Trophoblast cell (in vitro differentiated cells and primary cell): ENCODE results near the gene KCNJ10.

Experiments
- DNase-seq, 2 donors: peaks; one replicate each; pipeline ENCODE4 v3.0.0-alpha.2; 2016
- H2AFZ ChIP-seq: 2 replicates; pipeline ENCODE4 v1.6.1; 2013; ENCODE audit warnings: low read length, moderate library complexity, mild to moderate bottlenecking; ENCODE audit not compliant: insufficient read depth, poor library complexity
- H2AK5ac ChIP-seq: 2 replicates; pipeline ENCODE4 v1.6.1; 2013; ENCODE audit warnings: mild to moderate bottlenecking, low read length
- H2BK120ac ChIP-seq: 2 replicates; pipeline ENCODE4 v1.6.1; 2013; ENCODE audit warnings: low read length, mild to moderate bottlenecking, moderate library complexity; ENCODE audit not compliant: insufficient read depth, poor library complexity
- H2BK12ac ChIP-seq: 2 replicates; pipeline ENCODE4 v1.6.1; 2013; ENCODE audit warnings: mild to moderate bottlenecking, low read length, moderate library complexity
- H2BK5ac ChIP-seq: 2 replicates; pipeline ENCODE4 v1.6.1; 2013; ENCODE audit warnings: low read length, low read depth, moderate library complexity, mild to moderate bottlenecking; ENCODE audit not compliant: poor library complexity
- H3K14ac ChIP-seq: 2 replicates; pipeline ENCODE4 v1.6.1; 2013; ENCODE audit warnings: mild to moderate bottlenecking, low read length
- H3K18ac ChIP-seq: 2 replicates; pipeline ENCODE4 v1.6.1; 2013; ENCODE audit warnings: mild to moderate bottlenecking, low read length
- H3K23ac ChIP-seq: 2 replicates; pipeline ENCODE4 v1.6.1; 2013; ENCODE audit warnings: low read length
- H3K27ac ChIP-seq: 2 replicates; pipeline ENCODE4 v1.5.1; 2013; ENCODE audit warnings: low read depth, mild to moderate bottlenecking, inconsistent platforms, low read length, moderate library complexity
- H3K27me3 ChIP-seq: 2 replicates; pipeline ENCODE4 v1.6.1; 2013; ENCODE audit warnings: inconsistent platforms, mild to moderate bottlenecking, low read length, moderate library complexity; ENCODE audit not compliant: insufficient read depth
- H3K36me3 ChIP-seq, 2 experiments: 1 replicate in 1 of 2; 2 replicates in 1 of 2; pipeline ENCODE4 v1.6.1; 2013; ENCODE audit warnings: low read length in 2 of 2, mild to moderate bottlenecking in 2 of 2, moderate library complexity in 1 of 2; ENCODE audit not compliant: insufficient read depth in 2 of 2, control insufficient read depth in 1 of 2
- H3K4ac ChIP-seq: 2 replicates; pipeline ENCODE4 v1.6.1; 2013; ENCODE audit warnings: low read depth, mild to moderate bottlenecking, low read length, moderate library complexity
- H3K4me1 ChIP-seq, 2 experiments: 1 replicate in 1 of 2; 2 replicates in 1 of 2; pipeline ENCODE4 v1.6.1; 2013; ENCODE audit warnings: low read length in 2 of 2, mild to moderate bottlenecking in 2 of 2, moderate library complexity in 1 of 2; ENCODE audit not compliant: insufficient read depth in 2 of 2, control insufficient read depth in 1 of 2
- H3K4me2 ChIP-seq: 2 replicates; pipeline ENCODE4 v1.6.1; 2013; ENCODE audit warnings: inconsistent platforms, mild to moderate bottlenecking, low read length, moderate library complexity
- H3K4me3 ChIP-seq: 2 replicates; pipeline ENCODE4 v1.5.1; 2013; ENCODE audit warnings: mild to moderate bottlenecking, low read depth, low read length, inconsistent platforms
- H3K79me1 ChIP-seq: one replicate; pipeline ENCODE4 v1.6.1; 2013; ENCODE audit warnings: low read length
- H3K79me2 ChIP-seq: 2 replicates; pipeline ENCODE4 v1.6.1; 2013; ENCODE audit warnings: low read length, mild to moderate bottlenecking; ENCODE audit not compliant: control insufficient read depth, insufficient read depth, poor library complexity
- H3K9ac ChIP-seq: 2 replicates; pipeline ENCODE4 v1.6.1; 2013; ENCODE audit warnings: mild to moderate bottlenecking, low read length
- H3K9me3 ChIP-seq: 2 replicates; pipeline ENCODE4 v1.6.1; 2013; ENCODE audit warnings: low read depth, mild to moderate bottlenecking, control low read depth, inconsistent platforms, low read length; ENCODE audit not compliant: insufficient read depth
- H4K12ac ChIP-seq: 2 replicates; pipeline ENCODE4 v1.6.1; 2013; ENCODE audit warnings: low read depth, mild to moderate bottlenecking, low read length, moderate library complexity
- H4K8ac ChIP-seq: 2 replicates; pipeline ENCODE4 v1.6.1; 2013; ENCODE audit warnings: low read depth, mild to moderate bottlenecking, low read length, moderate library complexity
- H4K91ac ChIP-seq: one replicate; pipeline ENCODE4 v1.6.1; 2013; ENCODE audit warnings: low read depth, mild to moderate bottlenecking, low read length, moderate library complexity
- WGBS: extraction: QIAGEN DNeasy Blood & Tissue Kit; methylation state at CpG from one replicate; pipeline ENCODE4 v1.1.7; 2013; ENCODE audit warnings: missing lambda C conversion rate; ENCODE audit not compliant: insufficient read length, insufficient coverage; ENCODE audit errors: extremely low coverage; 5-methylcytosine and 5-hydroxymethylcytosine counted together

Gene KCNJ10

DNA sequence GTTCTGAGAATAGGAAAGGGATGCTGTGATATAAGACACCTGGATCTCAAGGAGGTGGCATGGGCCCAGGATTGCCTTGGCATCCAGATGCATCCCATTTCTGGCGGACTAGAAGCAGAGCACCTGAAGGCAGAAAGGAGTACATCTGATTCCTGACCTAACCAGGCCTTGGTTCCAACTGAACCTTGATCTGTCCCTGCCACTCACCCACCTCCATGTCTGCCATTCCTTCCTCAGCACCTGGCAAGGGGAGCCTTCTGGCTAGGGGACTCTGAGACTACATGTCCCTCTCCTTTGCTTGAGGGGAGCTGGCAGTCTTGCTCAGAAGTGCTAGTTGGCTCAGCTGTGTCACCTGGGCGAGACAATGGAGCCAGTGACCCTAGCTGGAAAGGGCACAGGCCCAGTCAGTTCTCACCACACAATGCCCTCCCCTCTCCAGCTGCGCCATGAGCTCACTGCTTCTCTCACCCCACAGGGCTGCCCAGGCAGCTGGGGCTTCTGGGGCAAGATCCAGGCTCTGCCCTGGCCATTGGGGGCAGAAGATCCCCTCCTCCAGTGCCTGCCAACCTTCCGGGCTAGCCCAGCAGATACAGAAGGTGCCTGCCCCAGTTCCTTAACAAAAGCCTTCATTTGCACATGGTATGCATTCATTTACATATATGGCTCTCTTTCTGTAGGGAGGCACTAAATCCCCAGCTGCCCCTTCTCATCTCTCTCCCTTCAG, 25.6 kb upstream of the KCNJ10 start:
- no peak for DNase-seq
- H3K4me2 ChIP-seq: no peak overlapping the region
- no peak overlapping the region for H4K12ac ChIP-seq
- no peak overlapping the region for H3K23ac ChIP-seq
- H4K91ac ChIP-seq: no peak overlapping the region
- H2AFZ ChIP-seq: no peak overlapping the region
- H2BK12ac ChIP-seq: no peak overlapping the region
- H3K14ac ChIP-seq: no peak overlapping the region
- no peak overlapping the region for H3K4ac ChIP-seq
- no peak overlapping the region for H2BK120ac ChIP-seq
- WGBS: no CpG with 5 or more reads among the region's 4 CpGs
- H3K27me3 ChIP-seq: no peaks in the 10 kb centered on the region
- H3K9me3 ChIP-seq: peaks cover 5% of the 10 kb centered on the region
- H3K4me1 ChIP-seq: peaks cover 21 to 25% of the 10 kb centered on the region in 2 experiments
- H3K4me3 ChIP-seq: no peak overlapping the region
- H3K18ac ChIP-seq: no peak overlapping the region
- H3K79me1 ChIP-seq: peaks cover 2% of the 10 kb centered on the region
- H2BK5ac ChIP-seq: no peak overlapping the region
- no peak overlapping the region for H2AK5ac ChIP-seq
- peaks cover 0 to 6% of the 10 kb centered on the region in 2 experiments for H3K36me3 ChIP-seq
- no peaks in the 10 kb centered on the region for H3K79me2 ChIP-seq
- no peak overlapping the region for H4K8ac ChIP-seq
- no peak overlapping the region for H3K9ac ChIP-seq
- H3K27ac ChIP-seq: no peak overlapping the region

DNA sequence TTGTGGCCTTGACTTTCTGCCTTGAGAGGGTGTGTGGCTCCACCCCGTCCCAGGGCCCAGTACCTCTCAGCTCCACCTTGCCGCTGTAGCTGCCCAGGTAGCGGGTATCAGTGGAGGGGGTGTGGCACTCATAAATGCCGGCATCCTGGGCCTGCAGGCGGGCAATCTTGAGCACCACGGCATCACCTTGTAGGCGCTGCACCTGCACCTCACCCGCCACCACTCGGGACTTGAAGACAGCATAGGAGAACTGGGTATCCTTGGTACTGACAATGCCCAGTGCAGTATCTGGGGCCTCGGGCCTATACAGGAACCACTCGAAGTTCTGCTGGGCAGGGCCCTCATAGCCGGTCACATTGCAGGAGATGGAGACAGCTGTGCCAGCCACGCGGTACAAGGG, 24.8 kb upstream of the KCNJ10 start:
- Histone ChIP-seq H4K8ac (no peak overlapping the region), H2BK5ac (no peak overlapping the region), H2BK120ac (no peak overlapping the region), H3K9ac (no peak overlapping the region), H3K36me3 (peaks cover 0 to 6% of the 10 kb centered on the region in 2 experiments), H3K4me2 (no peak overlapping the region), H2BK12ac (no peak overlapping the region), H3K79me1 (peaks cover 2% of the 10 kb centered on the region), H3K4me1 (peaks cover 22 to 25% of the 10 kb centered on the region in 2 experiments), H3K23ac (no peak overlapping the region), H3K4me3 (no peak overlapping the region), H3K14ac (no peak overlapping the region), H2AK5ac (no peak overlapping the region), H3K27me3 (no peaks in the 10 kb centered on the region), H4K91ac (no peak overlapping the region), H3K79me2 (no peaks in the 10 kb centered on the region), H2AFZ (no peak overlapping the region), H3K18ac (no peak overlapping the region), H3K9me3 (peaks cover 5% of the 10 kb centered on the region), H3K27ac (no peak overlapping the region), H4K12ac (no peak overlapping the region), H3K4ac (no peak overlapping the region)
- WGBS: no CpG with 5 or more reads among the region's 14 CpGs
- DNase-seq: no peak

DNA sequence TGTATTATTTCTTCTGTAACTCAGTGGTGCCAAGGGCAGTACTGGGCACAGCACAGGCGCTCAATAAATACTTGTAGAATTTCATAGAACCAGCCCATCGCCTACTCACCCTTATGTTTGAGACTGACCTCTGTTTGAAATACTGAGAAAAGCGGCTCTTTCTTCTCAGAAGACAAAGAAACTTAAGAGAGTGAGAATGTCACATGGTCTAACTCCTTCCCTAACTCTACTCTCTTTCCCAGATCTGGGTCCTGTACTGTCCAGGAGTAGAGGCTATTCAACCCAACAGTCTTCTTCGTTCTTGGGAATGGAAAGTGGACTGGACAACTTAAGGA, 24.3 kb upstream of the KCNJ10 start:
- Histone ChIP-seq H3K4me1 (peaks cover 22 to 25% of the 10 kb centered on the region in 2 experiments), H3K27me3 (no peaks in the 10 kb centered on the region), H2BK12ac (no peak overlapping the region), H3K4ac (no peak overlapping the region), H3K23ac (no peak overlapping the region), H4K91ac (no peak overlapping the region), H2BK120ac (no peak overlapping the region), H3K4me3 (no peak overlapping the region), H3K79me1 (peaks cover 2% of the 10 kb centered on the region), H3K79me2 (no peaks in the 10 kb centered on the region), H3K9me3 (peaks cover 5% of the 10 kb centered on the region), H4K8ac (no peak overlapping the region), H2AFZ (no peak overlapping the region), H3K14ac (no peak overlapping the region), H2AK5ac (no peak overlapping the region), H3K36me3 (peaks cover 0 to 6% of the 10 kb centered on the region in 2 experiments), H2BK5ac (no peak overlapping the region), H3K9ac (no peak overlapping the region), H3K18ac (no peak overlapping the region), H4K12ac (no peak overlapping the region), H3K4me2 (no peak overlapping the region), H3K27ac (no peak overlapping the region)
- no peak for DNase-seq
- no CpG with 5 or more reads among the region's 4 CpGs for WGBS

DNA sequence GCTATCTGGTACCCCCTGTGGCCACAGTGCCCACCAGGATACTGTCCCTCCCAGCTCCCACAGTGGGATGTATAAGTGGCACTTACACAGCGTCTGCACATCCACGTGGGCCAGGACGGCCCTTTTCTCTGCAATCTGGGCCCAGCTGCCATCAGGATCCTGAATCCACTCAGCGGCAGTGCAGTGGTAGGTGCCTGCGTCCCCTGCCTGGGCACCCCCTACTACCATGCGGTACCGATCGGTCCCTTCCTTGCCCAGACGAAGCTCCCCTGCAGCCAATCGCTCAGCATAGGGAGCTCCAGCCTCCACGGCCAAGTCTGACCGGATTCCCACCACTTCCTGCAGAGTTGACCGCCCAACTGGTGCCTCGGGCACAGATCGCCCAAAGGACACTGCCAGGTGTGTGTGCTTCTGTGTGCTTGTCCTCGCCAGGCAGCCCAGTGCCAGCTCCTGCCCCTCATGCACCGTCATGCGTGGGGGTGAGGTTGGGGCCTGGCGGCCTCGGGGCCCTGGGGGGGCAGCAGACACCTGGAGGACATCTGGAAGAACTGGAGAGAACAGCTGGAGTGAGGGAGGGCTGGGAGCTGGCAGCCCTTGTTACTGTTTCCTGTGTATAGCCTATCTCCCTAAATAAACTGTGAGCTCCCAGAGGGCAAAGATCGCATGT, 23.8 kb upstream of the KCNJ10 start:
- peaks cover 5% of the 10 kb centered on the region for H3K9me3 ChIP-seq
- H3K14ac ChIP-seq: no peak overlapping the region
- peaks cover 2% of the 10 kb centered on the region for H3K79me1 ChIP-seq
- H3K27me3 ChIP-seq: no peaks in the 10 kb centered on the region
- H3K9ac ChIP-seq: no peak overlapping the region
- H3K79me2 ChIP-seq: no peaks in the 10 kb centered on the region
- no peak overlapping the region for H4K91ac ChIP-seq
- no peak overlapping the region for H2BK120ac ChIP-seq
- no peak overlapping the region for H4K8ac ChIP-seq
- H2BK5ac ChIP-seq: no peak overlapping the region
- no peak overlapping the region for H3K4me2 ChIP-seq
- no CpG with 5 or more reads among the region's 21 CpGs for WGBS
- H3K23ac ChIP-seq: no peak overlapping the region
- H3K4me3 ChIP-seq: no peak overlapping the region
- H2AK5ac ChIP-seq: no peak overlapping the region
- no peak overlapping the region for H3K4ac ChIP-seq
- H2AFZ ChIP-seq: no peak overlapping the region
- no peak overlapping the region for H3K27ac ChIP-seq
- no peak overlapping the region for H2BK12ac ChIP-seq
- H3K4me1 ChIP-seq: peaks cover 22 to 23% of the 10 kb centered on the region in 2 experiments
- H4K12ac ChIP-seq: no peak overlapping the region
- H3K18ac ChIP-seq: no peak overlapping the region
- peaks cover 0 to 6% of the 10 kb centered on the region in 2 experiments for H3K36me3 ChIP-seq
- no peak for DNase-seq
